SHP77 treated with DMSO at 0.1 percent for 48 hours (cell line): Measurements from ENCODE around the gene RNPEPL1.

Experiments
- DNase-seq: peaks from one replicate; lab custom pipeline; 2025; lab: John Stamatoyannopoulos, UW

Gene RNPEPL1

GRCh38 chr2:240624950-240625621, 56.8 kb downstream of the RNPEPL1 start, which contains the start of gene GPR35:
Gene GPR35, plus strand, starts transcription at chr2:240625480. Its CDS starts 4,473 bp downstream, at chr2:240629953.
- no peak for DNase-seq

GRCh38 chr2:240626531-240627300, 58.4 kb downstream of the RNPEPL1 start:
- no peak for DNase-seq

- no peak for DNase-seq
Observed at GRCh38 chr2:240627736-240628506, 59.6 kb downstream of the RNPEPL1 start.

GRCh38 chr2:240628507-240628807, 60.2 kb downstream of the RNPEPL1 start:
- DNase-seq = no peak

- DNase-seq = no peak
Observed at GRCh38 chr2:240628808-240629618, 60.7 kb downstream of the RNPEPL1 start.

GRCh38 chr2:240629619-240629967, 61.3 kb downstream of the RNPEPL1 start:
- no peak for DNase-seq

GRCh38 chr2:240629968-240630770, 61.9 kb downstream of the RNPEPL1 start:
- no peak for DNase-seq
